Stimulated activated CD4-positive, alpha-beta T cell treated with anti-CD3 and anti-CD28 coated beads, Interleukin-12 subunit alpha, Interleukin-12 subunit beta, amount 100 ng/mL, for 24 hours (primary cell): ENCODE data around the gene ARID4A.
A peak's percentile ranks its signal among the peaks of the same experiment; 100 is the strongest.
"Not testable (repeated sequence)": the region's sequence is repeated elsewhere in the genome, so short reads cannot be mapped to it uniquely, and the experiment has no call there.

Experiments used
- DNase-seq, 2 experiments: peaks; one replicate each; pipeline ENCODE4 v3.0.0-alpha.2; 2020; ENCODE audit warnings: low read depth in 2 of 2

Gene ARID4A

DNA sequence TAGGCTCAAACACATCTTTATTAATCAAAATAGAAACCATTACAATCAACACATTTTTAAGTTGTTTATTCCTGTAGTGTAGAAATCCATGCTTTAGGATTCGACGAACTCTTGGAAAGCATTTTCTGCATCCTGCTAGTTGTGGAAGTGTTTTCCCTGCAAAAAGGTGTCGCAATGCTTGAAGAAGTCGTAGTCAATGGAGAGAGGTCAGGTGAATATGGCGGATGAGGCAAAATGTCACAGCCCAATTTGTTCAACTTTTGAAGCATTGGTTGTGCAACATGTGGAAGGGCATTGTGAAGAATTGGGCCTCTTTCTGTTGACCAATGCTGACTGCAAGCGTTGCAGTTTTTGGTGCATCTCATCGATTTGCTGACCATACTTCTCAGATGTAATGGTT, 4.2 kb upstream of the ARID4A start:
- no peak for DNase-seq

DNA sequence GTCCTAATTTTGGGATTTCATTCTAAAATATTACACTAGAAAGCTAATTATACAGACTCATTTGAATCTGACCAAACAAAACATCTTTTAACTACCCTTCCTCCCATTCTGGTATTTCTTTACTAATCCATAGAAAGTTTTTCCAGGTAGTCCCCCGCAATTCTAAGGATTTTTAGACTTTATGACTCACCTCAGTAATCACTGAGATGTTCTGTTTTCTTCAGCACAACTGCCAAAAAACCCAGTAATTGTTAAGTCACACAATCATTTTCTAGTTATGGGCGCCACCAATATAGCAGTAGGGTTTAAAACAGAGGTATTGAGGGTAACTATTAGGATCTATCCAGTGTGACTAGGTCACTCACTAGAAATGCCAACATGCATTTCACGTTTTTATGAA, 1.6 kb upstream of the ARID4A start:
- DNase-seq, result no peak

GRCh38 chr14:58297412-58297761, 968 bp upstream of the ARID4A start:
- no peak for DNase-seq

DNA sequence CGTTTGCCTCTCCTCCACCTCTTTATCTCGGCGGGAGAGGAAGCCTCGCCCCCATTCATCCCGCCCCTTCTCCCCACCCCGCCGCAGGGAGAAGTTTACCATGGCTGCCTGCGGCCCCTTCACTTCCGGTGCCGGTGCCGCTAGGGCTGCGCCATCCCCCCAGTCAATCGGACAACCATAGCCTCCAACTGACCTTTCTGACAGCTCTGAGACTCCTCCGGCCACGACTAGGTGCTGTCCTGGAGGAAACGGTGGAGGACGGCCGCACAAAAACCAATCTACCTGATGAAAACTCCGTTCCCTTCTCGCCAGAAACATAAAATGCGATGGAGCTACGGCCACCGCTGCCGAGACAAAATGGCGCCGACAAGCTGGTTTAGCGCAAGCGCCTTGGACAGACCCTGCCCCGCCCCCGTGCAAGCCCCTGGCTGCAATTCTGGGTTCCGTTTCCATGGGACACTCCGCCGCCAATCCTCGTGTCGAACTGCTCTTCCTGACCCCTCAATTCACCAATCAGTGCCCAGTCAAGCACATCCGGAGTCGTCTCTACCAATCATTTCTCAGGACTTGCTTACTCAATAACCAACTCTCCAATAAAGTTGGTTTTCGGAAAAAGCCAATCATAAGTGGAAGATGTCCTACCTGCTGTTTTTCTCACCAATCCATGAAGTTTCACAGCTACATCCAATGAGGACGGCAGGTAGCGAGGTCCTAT, 436 bp upstream of the ARID4A start:
- DNase-seq, result peak; percentile 95 to 96

- DNase-seq, result no peak
These were observed 1.3 kb downstream of the ARID4A start for GRCh38 chr14:58299401-58300330.

GRCh38 chr14:58301416-58301815, 3.1 kb downstream of the ARID4A start:
- no peak for DNase-seq

DNA sequence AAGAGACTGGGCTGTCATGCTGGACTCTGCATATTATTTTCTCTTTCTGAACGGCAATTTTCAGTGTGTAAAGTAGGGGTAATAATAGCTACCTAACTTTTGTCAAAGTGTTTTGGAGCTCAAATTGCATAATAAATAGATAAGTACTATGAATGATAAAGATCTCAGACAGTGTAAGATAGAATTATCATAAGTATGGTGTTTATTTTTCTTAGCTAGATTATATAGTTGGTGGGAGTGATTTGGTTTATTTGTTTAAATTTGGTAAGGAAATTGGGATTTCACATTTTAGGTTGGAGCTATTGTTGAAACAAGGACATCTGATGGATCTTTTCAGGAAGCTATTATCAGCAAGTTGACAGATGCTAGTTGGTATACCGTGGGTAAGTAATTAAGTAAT, 7.4 kb downstream of the ARID4A start:
- DNase-seq, result no peak

DNA sequence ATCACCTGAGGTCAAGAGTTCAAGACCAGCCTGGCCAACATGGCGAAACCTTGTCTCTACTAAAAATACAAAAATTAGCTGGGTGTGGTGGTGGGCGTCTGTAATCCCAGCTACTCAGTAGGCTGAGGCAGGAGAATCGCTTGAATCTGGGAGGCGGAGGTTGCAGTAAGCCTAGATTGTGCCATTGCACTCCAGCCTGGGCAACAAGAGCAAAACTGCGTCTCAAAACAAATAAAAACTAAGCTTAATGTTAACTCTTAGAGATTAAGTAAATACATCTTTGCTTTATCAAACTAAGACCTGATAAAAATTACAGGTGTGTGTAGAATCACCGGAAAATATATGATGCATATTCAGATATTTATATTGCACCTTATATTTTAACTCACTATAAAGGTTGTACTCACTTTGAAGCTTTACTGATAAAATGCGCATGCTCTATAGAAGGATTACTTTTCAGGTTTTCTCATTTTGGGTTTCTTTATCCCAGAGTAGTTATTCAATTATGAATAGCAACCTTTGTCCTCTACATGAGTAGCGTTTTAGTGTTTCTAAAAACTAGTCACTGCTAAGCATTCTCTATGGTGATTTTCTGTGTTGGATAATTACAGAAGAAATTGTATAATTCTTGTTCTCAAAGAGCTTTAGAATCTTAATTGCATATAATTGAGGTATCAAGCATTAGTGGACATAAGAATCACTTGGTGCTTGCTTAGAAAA, 9.4 kb downstream of the ARID4A start:
- DNase-seq, result no peak

DNA sequence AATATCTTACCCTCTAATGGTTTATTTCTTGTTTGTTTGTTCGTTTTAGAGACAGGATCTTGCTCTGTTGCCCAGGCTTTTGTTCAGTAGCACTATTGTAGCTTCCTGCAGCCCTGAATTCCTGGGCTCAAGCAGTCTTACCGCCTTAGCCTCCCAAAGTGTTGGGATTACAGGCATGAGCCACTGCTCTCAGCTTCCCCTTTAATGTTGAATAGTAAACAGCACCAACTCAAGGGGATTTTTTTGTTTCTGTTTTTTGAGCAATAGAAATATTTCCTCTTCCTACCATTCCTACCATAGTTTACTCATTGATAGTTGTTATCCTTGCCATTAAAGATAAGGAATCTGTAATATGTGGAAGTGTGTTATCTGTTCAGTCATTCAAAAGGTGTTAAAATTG, 10.7 kb downstream of the ARID4A start:
- DNase-seq, result no peak

GRCh38 chr14:58313699-58314098, 15.3 kb downstream of the ARID4A start:
- DNase-seq, result no peak

DNA sequence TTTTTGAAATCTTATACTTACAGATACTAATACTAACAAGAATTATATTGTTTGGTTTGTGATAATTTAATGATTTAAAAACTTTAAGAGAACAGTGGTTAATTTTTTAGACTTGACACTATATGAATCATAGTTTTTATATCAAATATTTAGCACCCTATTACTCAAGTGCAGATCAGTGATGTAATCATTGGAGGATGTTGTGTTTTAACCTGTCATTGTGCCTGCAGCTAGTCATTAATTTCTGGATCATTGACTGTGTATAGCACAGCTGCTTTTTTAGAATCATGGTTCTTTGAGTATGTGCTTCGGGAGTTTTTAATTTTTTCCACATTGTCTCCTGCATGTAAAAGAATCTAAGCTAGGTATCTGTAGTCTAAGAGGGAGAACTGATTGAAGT, 17.3 kb downstream of the ARID4A start:
- no peak for DNase-seq

GRCh38 chr14:58327019-58327418, 28.7 kb downstream of the ARID4A start:
- no peak for DNase-seq

- peak; percentile 68 to 69 for DNase-seq
These were observed 32.8 kb downstream of the ARID4A start for GRCh38 chr14:58331111-58331510.

DNA sequence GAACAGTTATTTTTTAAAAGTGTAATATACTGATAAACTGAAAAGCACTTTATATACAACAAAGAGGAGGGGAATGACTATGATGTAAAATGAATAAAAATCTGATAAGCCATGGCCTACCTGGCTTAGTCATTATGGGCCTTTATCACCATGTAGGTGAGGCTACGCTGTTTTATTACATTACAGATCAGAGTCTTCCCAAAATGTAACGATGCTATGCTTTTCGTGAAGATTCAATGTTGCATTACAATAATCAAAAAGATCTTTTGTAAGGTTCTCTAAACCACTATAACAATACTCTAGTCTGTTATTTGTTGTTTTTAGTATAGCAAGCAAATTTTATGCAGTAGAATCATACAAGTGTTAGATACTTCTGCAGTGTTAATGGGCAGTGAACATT, 34.2 kb downstream of the ARID4A start:
- no peak for DNase-seq

- not testable (repeated sequence) for DNase-seq
These were observed 41.3 kb downstream of the ARID4A start for GRCh38 chr14:58339666-58340065.

GRCh38 chr14:58341152-58341748, 42.9 kb downstream of the ARID4A start:
- no peak for DNase-seq

GRCh38 chr14:58343535-58343934, 45.2 kb downstream of the ARID4A start:
- not testable (repeated sequence) for DNase-seq

DNA sequence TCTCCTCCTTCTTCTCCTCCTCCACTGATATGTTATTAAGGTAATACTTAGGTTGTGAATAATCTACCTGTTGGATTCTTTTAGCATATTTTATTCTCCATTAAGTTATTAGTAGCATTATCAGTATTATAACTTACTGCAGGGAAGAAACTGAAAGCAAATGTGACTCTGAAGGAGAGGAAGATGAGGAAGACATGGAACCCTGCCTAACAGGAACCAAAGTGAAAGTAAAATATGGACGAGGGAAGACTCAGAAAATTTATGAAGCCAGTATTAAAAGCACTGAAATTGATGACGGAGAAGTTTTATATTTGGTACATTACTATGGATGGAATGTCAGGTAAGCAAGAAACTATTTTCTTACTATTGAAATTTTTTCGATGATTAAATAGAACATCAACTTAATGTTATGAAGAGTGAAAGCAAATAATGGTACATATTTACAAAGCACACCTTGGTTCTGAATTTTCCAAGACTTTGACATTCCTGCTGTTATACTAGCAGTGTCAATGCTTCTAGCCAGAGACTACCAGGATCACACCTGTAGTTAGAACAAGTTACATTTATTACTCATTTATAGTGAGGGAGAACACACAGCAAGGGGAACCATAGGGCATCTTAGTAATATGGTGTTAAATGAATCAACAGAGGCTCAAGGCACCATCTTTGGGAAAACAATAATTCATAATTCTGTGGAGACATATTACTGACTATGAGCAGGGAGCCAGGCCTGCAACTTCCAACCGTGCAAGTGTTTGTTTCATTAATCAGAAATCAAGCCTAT, 55.4 kb downstream of the ARID4A start:
- no peak for DNase-seq

DNA sequence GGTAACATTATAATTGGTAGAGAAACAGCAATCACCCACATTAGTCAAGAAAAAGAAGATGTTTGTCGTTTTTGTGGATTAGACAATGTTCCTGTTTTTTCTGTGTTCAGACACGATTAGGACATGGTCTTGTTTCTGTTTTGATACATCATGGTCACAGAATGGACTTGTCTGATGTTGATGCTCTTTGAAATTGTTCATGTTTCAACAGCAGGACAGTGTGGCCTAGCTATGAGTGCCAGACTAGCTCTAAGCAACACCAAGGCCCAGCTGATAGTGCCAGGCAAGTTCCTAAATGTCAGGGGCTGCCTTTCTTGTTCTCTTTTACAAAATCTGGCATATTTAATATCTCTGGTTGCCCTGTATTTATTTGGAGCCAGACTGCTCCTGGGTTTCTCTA, 56.5 kb downstream of the ARID4A start:
- DNase-seq, result no peak

- DNase-seq, result no peak
These were observed 57.9 kb downstream of the ARID4A start for GRCh38 chr14:58356268-58356667.

DNA sequence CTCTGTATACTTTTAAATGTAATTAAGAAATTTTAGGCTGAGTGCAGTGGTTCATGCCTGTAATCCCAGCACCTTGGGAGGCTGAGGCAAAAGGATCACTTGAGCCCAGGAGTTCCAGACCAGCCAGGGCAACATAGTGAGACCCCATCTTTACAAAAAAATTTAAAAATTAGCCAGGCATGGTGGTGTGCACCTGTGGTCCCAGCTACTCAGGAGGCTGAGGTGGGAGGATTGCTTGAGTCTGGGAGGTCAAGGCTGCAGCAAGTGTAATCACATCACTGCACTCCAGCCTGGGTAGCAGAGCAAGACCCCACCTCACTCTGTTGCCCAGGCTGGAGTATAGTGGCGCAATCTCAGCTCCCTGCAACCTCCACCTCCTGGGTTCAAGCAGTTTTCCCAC, 63.9 kb downstream of the ARID4A start:
- DNase-seq, result not testable (repeated sequence)
